ENCODE data around the gene EVX2. TPM values are rescaled to one million over a fixed set of nuclear protein-coding genes. Genes with fewer than 3 reads are reported as not detected.

The EVX2 gene
- polyA plus RNA-seq, 3 donors = not detected

DNA sequence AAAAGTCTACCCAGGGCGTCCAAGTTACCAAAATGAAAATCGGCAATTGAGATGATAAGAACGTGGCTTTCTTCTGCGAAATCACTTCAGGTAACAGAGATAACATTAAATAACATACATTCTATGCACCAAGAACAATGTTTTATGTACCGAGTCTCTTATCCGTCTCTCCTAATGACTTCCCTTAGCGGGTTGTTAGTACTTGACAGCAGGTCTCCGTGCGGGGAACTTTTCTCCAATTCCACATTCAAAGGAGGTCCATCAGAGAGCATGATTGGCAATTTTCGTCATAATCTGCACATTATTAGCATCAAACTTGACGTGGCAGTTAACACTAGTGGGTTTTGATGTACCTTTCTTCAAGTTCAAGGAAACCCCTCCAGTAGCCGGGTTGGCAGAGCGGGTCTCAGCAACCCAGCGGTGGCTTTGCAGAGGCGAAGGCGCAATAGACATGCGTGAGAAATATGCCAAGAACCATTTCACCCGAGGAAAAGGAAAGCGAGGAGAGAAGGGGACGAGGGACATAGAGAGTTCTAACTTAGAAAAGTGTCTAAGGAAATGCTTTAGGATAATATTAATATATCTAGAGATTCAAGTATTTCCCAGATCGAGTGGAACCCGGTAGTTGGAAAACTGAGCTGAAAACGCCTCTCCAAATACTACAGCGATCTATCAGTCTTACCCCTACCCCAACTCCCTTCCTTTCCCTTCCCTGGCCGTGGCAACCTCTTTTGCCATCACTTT lies 5.0 kb downstream of the EVX2 start:
- 4 to 12% (median 7%) methylated on average over 25 of the region's 25 CpGs for WGBS, 3 donors
- no peak overlapping the region for H3K27ac ChIP-seq (ENCODE audit: low read depth, low read length)

DNA sequence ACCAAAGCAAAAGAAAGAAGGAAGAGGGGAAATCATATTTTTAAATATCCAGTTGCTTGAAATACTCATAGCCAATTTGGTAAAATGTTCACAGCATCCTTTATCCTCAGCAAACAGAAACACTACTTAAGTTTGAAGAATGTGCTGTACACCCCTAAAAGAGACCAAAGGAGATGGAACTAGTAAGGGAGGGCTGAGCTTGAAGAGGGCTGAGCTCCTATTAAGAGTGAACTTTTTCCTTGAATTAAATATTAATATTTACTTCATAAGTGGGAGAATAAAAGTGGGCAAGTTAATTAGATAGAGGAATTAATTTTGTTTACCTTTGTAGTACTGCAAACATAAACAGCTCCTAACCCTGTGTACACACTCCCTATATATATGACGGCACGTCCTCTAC lies 7.0 kb downstream of the EVX2 start:
- 8 to 47% (median 26%) methylated on average over 2 of the region's 2 CpGs for WGBS, 3 donors
- no peak overlapping the region for H3K27ac ChIP-seq (ENCODE audit: low read depth, low read length)

DNA sequence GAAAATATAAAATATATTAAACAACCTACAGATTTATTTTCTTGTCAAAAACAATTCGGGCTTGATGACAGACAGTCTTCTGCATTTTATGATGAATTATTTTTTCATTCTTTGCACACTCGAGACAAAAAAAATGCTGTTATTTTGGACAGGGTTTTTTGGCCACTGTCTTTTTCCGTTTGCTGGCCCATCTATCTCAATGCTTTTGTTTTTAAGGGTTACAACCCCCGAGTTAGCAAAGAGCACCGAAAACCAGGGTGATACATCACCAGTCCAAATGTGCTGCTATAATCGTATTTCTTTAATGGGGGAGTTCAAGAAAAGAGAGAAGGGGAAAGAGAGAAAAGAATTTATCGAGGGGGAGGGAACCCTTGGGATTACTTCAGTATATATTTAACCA lies 7.7 kb downstream of the EVX2 start:
- WGBS, 3 donors = 14 to 19% (median 18%) methylated on average over 7 of the region's 7 CpGs
- no peak overlapping the region for H3K27ac ChIP-seq (ENCODE audit: low read depth, low read length)

DNA sequence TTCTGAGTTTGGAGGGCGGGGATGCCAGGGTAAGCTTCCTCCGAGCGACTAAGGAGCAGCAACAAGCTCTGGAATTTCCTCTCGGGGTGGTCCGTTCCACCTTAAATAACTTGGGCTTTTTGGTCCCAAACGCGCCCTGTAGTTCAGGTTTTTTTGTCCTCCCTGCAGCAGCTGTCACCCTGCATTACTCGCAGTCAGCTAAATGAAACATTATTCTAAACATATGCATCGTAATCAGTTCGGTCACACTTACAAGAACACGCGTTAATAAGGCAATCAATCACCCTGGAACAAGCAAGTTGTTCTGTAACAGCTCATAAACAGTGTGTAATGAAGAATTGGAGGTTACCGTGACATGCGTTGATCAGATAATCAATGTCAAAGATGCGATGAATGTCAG lies 8.3 kb downstream of the EVX2 start:
- H3K27ac ChIP-seq (ENCODE audit: low read depth, low read length) = no peak overlapping the region
- WGBS, 3 donors = 4 to 17% (median 12%) methylated on average over 15 of the region's 15 CpGs

DNA sequence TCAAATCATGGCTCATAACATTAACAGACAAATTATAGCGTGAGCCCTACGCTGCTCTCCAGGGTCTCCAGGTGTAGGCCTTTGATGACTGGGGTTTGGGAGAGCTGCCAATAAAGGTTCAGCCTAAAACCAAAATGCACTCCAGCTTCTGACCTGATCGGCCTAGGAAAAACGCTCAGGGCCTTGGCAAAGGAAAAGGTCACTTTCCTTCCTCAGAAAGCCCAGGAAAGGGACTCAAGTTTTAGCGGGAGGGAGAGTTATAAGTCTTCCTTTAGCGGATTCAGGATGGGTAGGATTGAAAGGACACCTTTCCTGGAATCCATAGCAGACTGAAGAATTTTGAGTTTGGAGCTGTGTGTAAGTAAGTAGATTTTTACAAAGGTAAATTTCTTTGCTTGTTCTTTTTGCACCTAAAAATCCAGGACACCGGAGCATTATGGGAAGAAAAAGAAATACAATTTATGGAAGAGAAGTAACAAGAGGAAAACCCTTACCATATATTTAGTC lies 8.8 kb downstream of the EVX2 start:
- WGBS, 3 donors = 12 to 31% (median 18%) methylated on average over 7 of the region's 7 CpGs
- no peak overlapping the region for H3K27ac ChIP-seq (ENCODE audit: low read depth, low read length)

DNA sequence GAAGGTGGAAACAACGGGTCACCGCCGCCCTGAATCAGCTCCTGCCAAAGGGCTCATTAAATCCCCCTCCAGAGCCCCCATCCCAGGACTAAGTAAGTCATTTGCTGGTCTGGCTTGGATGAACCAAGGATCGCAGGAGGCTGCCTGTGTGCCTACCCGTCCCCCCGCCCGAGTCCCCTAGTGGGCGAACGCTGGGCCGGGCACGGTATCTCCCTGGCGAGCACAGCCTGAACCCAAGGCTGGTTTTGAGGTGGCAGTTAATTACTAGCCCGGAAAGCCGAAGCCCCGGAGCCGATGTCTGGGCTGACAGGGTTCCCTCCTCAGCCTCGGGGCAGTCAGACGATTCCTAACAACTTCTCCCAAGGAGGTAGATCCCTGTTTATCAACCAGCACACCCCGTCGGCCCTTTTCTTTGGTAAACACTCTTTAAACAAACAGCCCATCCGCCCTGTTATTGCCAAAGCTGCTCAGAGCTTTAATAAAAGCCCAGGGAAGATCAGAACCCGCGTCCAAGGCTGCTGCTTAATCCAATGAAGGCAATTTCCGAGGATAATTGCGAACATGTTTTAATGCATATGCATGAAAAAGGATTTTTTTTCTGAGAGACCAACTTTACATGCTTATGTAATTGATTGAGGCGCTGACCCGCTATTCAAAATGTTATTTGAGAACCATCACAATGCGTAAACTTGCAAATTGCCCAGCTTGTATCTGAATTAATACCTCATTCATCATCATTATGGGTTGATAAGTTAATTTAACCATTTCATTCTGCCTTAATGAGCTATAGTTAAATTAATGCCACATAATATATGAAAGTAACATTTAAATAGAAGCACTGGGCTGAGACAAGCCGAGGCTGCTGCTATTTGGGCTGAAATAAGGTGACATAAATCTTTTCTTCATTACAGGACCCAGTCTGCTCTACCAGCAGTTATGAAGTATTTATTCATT lies 10.5 kb downstream of the EVX2 start:
- 3 to 18% (median 7%) methylated on average over 29 of the region's 29 CpGs for WGBS, 3 donors
- no peak overlapping the region for H3K27ac ChIP-seq (ENCODE audit: low read depth, low read length)

DNA sequence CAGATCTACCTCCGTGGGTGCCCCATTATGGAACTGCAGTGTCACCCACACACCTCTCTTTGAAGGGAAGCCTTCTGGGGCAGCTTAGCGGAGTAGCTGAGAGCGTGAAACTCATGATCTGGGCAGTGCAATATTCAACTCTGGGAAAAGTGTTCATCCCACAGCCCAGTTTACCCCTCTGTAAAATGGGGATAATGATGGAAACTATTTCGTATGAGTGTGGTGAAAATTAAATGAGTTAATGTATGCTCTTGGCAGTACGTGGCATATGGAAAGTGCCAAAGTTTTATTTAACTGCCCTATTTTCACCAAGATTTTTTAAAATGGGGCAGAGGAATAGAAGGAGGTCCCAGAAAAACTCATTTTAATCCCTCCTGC lies 11.5 kb downstream of the EVX2 start:
- H3K27ac ChIP-seq (ENCODE audit: low read depth, low read length) = no peak overlapping the region
- 18 to 51% (median 23%) methylated on average over 5 of the region's 5 CpGs for WGBS, 3 donors

DNA sequence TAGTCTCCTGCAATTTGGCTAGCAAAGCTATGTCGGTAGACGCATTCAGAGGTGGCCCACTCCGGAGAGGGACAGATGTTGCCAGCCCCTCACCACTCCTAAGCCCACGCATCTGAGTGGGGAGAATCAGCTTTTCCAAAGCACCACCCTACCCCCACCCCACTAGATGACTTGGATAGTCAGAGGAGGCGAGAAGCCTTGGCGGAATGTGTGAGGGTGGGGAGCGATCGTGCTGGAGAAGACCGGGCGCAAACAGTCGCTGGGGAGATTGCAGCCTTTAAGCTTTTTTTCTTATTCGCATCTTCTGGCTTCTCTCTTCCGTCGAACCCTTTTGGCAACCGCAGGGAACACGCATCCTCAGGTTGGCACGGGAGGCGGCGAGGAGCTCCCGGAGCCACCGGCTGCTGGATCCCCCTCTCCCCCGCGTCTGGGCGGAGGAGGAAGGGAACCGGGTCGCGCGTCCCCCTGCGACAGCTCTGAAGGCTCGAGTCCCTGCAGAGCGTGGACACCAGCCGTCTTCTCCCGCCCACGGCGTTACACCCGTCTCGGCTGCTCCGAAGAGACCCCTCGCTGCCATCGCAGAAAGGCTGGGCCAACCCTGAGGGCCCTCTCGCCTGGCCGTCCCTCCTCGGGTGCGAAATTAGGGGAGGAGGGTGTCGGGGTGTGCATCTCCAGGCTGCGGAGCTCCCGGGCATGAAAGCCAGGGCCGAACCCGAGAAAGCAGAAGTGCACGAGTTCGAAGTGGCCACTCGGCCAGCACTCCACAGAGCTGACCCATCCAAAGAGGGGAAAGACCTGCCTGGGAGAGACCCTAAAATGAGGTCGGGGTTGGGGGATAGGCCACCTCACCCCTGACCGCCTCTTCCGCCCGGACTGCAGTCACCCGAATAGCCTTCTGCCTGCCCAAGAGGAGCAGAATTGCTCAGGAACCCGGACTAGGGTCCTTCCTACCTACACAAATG lies 12.2 kb downstream of the EVX2 start:
- 6 to 22% (median 8%) methylated on average over 55 to 57 of the region's 58 CpGs for WGBS, 3 donors

DNA sequence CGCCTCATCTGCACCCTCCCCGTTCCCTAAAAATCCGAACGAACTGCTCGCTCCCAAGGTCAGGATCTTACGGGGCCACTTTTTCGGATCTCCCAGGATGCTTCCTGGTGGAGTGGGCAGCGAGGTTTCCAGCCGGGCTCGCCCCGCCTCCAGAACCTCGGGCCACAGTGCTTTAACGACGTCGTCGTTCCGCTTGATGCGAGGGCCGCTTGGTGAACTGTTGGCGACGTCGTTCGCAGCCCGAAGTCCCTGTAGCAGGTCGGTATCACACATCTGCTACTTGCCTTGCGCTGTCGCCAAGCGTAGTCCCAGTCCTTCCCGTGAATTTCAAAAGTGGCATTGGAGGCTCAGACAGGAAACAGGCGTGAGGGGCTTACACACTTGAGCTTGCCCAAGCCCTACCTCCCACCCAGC lies 15.3 kb downstream of the EVX2 start:
- 5 to 9% (median 6%) methylated on average over 30 of the region's 30 CpGs for WGBS, 3 donors
- no peak overlapping the region for H3K27ac ChIP-seq (ENCODE audit: low read depth, low read length)

More for the DNA sequence above, 12.2 kb downstream of the EVX2 start:
- H3K27ac ChIP-seq (ENCODE audit: low read depth, low read length) = no peak overlapping the region

DNA sequence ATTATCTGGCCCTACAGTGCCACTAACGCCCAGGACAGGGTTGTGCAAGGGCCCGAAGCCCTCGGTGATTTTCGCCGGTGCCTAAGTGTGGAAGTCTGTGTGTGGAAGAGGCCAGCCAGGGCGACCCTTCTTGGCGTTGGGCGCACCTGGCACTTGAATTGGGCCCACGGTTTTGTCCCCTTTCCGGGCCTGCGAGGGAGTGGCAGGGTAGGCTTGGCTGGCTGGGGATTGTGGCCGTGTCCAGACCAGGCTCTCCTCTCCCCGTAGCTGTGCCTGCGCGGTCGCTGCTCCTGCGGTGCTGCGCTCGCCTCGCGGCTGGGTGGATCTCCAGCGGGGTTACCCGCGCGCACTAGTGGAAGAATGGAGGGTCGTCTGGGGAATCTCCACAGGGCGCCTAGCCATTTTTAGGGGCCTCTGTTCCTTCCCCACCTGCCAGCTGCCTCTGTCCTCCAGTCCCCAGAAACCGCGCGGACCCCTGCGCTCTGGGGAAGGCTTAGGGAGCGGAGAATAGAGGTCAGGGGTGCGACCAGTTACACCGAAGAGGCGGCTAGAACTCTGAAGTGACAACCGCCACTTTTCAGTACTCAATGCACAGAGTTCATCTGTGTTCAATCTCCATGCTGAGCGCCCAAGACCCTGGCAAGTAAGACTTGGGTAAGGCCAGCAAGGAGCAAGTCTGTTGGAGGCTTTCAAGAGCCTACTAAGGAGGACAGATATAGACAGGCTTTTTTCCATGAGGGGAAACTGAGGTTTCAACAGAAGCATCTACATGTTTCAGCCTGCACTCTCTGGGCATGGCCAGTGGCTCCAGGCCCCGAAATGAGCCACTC lies 16.0 kb downstream of the EVX2 start:
- WGBS, 3 donors = 3 to 20% (median 7%) methylated on average over 38 of the region's 38 CpGs
- no peak overlapping the region for H3K27ac ChIP-seq (ENCODE audit: low read depth, low read length)

DNA sequence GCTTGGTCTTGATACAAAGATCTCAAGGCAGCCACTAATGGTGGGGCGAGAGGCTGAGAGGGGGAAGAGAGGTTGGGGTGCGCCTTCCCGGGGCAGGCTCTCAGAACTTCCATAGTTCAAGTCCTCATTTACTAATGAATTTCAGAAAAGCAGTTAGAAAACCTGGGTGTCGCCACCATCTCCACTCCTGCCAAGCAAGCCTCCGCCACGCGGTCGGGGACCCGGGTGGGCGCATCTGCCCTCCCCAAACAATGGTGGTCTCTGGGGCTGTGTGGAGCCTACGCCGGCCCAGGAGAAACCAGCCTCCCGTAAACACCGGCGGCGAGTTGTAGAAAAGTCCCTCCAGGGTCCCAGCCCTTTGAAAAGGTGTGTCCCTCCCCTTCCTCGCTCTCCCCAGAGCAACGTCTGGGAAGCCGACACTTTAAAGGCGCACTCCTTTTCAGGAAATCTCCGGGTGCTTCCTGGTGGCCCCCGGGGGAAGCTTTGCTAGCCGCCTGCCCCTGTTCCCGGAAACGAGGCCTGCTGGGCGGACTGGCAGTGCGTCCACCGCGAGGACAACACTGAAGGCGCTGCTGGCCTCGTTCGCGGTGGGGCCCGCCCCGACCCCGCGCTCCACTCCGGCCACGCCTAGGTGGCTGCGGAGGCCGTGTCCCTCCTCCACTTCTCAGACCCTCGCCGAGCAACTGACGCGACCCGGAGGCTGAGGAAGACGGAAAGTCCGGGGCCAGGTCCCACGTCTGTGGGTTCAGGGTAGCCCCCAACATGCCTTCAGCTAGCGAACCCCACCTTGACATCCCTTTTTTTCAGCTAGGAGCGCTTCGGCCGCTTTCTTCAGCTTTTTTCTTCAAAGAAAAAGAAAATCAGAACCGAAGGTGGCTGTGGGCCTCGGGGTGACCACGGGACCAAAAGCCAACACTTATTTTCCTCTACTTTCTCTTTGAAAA lies 16.8 kb downstream of the EVX2 start:
- 6 to 15% (median 7%) methylated on average over 51 to 56 of the region's 56 CpGs for WGBS, 3 donors
- H3K27ac ChIP-seq (ENCODE audit: low read depth, low read length) = no peak overlapping the region

DNA sequence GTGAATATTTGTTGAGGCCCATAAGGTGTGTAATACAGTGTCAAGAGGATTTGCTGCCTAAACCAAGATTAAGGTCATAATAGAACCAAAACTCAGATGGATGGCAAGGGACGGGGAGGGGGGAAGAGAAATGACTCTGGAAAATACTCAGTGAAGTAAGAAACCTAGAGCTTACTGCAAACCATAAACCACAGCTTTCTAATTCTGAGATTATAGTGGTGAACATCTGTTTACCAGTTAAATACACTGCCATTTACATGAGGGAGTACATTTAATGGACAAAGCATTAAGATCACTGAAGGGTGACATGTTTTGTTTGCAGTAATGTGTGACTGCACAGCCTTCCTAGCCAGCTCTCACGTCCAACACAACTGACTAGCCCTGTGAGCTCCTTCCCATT lies 19.8 kb downstream of the EVX2 start:
- WGBS, 3 donors = 34 to 66% (median 38%) methylated on average over 2 of the region's 2 CpGs
- no peak overlapping the region for H3K27ac ChIP-seq (ENCODE audit: low read depth, low read length)

DNA sequence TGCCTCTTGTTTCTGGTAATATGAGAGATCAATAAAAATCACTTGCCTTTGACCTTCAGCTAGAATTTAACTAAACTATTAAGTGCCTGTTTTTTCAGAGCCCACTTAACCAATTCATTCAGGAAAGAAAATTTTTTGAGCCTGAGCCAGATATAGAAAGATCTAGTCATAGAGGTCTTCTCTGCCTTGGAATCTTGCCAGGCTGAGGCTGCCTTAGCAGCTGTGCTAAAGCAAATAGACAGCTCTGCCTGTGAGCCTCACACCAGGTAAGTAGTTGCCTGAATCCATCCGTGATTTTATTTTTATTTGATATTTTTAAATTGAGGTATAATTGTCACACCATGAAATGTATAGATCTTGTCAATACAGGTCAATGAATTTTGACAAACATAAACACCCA lies 27.4 kb downstream of the EVX2 start:
- 15 to 42% (median 23%) methylated on average over 1 of the region's 1 CpG for WGBS, 3 donors
- H3K27ac ChIP-seq (ENCODE audit: low read depth, low read length) = no peak overlapping the region

DNA sequence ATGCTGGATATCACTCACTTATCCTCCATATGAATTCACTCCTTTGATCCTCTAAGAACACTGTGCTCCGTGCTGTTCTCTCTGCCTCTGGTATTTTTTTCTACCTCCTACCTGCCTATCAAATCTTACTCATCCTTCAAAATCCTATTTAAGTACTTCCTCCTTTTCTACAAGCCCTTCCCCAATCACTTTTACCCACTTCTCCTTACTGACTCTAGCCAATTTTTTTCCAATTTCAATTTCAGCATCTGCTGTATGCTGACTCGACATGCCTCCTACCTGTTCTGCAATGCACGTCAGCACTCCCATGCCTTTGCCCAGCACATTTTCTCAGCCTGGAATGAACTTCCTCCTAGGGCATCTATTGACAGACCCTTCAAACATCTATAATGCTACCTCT lies 44.4 kb downstream of the EVX2 start:
- WGBS, 3 donors = 39 to 58% (median 47%) methylated on average over 3 of the region's 3 CpGs
- no peak overlapping the region for H3K27ac ChIP-seq (ENCODE audit: low read depth, low read length)

DNA sequence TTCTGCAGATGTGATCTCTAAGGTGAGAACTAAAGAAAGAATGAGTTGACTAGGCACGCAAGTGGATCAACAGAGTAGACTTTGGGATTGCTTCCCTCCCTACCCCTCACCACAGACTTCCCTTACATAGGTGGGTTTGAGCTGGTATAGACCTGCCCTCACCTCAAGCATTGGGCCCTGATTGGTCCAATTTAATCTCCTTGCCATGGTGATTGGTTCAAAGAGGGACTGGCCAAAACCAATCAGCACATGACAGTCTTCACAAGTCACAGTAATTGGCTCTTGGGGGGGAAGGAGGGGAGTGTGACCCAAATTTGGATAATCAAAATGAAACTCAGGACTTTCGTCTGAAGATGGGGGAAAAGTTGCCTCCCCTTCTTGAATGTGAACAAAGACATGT lies 45.1 kb downstream of the EVX2 start:
- H3K27ac ChIP-seq (ENCODE audit: low read depth, low read length) = no peak overlapping the region
- 64 to 73% (median 70%) methylated on average over 2 of the region's 2 CpGs for WGBS, 3 donors

DNA sequence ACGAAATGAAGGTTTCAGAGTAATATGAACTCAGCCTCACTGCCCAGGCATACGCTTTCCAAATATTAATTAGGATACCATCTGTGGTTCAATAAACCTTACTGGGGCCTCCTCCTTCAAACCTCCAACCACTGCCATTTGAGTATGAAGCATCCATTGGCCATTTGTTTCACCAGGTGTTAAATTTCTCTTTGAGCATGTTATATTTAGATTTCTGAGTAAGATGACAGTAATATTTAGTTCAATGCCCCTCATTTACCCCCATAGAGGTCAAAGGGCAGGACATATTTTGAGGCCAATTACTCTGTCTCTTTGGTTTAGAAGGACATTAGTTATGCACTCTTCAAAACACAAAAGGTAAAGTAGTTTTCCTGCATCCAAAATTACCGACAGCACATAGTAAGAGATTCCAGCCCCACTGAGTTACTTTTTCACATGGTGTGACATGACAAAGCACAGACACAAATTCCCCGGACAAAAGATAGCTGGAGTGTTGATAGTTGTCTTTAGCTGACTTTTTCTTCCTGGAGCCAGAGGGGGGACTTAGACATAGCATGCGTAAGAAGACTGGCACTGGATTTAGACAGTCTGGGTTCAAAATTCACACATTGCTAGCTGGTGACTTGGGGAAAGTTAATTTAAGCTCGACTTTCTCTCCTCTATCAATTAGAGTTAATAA lies 48.6 kb downstream of the EVX2 start:
- WGBS, 3 donors = 68 to 71% (median 71%) methylated on average over 6 of the region's 6 CpGs

More for the DNA sequence above, 48.6 kb downstream of the EVX2 start:
- H3K27ac ChIP-seq (ENCODE audit: low read depth, low read length) = no peak overlapping the region

All from adipose tissue (tissue), 3 donors.